RWPE2 (cell line): ENCODE measurements around the gene KLF6.

Experiments used
- ATAC-seq: fragments of 200-7000 bp; cut with Tn5 transposase; 3 replicates; pipeline ENCODE4 v1.9.1; 2021; ENCODE audit warnings: low read depth
- DNase-seq: peaks from one replicate; pipeline ENCODE4 v3.0.0-alpha.2; 2020; ENCODE audit warnings: low spot score
- H3K27ac ChIP-seq: fragments of 450-650 bp; 2 replicates; pipeline ENCODE4 v1.5.1; 2017; ENCODE audit warnings: mild to moderate bottlenecking; ENCODE audit not compliant: poor library complexity, severe bottlenecking
- H3K27me3 ChIP-seq: fragments of 250-450 bp; sonication (Bioruptor Pico); 2 replicates; pipeline ENCODE4 v1.5.1; 2021; ENCODE audit warnings: mild to moderate bottlenecking, moderate library complexity; ENCODE audit not compliant: insufficient read depth, poor library complexity, severe bottlenecking
- H3K36me3 ChIP-seq: fragments of 250-450 bp; sonication (Bioruptor Pico); 2 replicates; pipeline ENCODE4 v1.5.1; 2020; ENCODE audit warnings: low read depth, mild to moderate bottlenecking, moderate library complexity
- H3K4me1 ChIP-seq: fragments of 250-450 bp; sonication (Bioruptor Pico); 2 replicates; pipeline ENCODE4 v1.5.1; 2021; ENCODE audit warnings: mild to moderate bottlenecking, moderate library complexity; ENCODE audit not compliant: insufficient read depth, poor library complexity, severe bottlenecking
- H3K4me3 ChIP-seq: fragments of 250-450 bp; sonication (Bioruptor Pico); 2 replicates; pipeline ENCODE4 v1.5.1; 2021; ENCODE audit warnings: mild to moderate bottlenecking, moderate library complexity; ENCODE audit not compliant: severe bottlenecking
- H3K9me3 ChIP-seq: fragments of 250-450 bp; sonication (Bioruptor Pico); 2 replicates; pipeline ENCODE4 v1.5.1; 2021; ENCODE audit warnings: mild to moderate bottlenecking, moderate library complexity; ENCODE audit not compliant: severe bottlenecking
- CTCF ChIP-seq: fragments of 450-650 bp; IDR thresholded peaks from one replicate; pipeline ENCODE4 v1.5.1; 2017; ENCODE audit warnings: mild to moderate bottlenecking, moderate library complexity; ENCODE audit not compliant: poor library complexity, severe bottlenecking

Gene KLF6

GRCh38 chr10:3784510-3785250, at the start of gene KLF6:
TSS of gene KLF6 (minus strand) at chr10:3785209. CDS start at chr10:3785014, 195 bp downstream.
- no peak for TF ChIP-seq CTCF
- no peak for ATAC-seq
- H3K9me3 ChIP-seq: peaks cover 2% of the 10 kb centered on the region
- H3K4me1 ChIP-seq: peaks cover 22% of the 10 kb centered on the region
- H3K4me3 ChIP-seq: peak within 1 kb of the TSS; percentile 71
- peaks cover 52% of the 10 kb centered on the region for H3K36me3 ChIP-seq
- no peak for DNase-seq
- no peaks in the 10 kb centered on the region for H3K27me3 ChIP-seq
- peak within 1 kb of the TSS; percentile 99 for H3K27ac ChIP-seq

- Histone ChIP-seq H3K9me3 (no peaks in the 10 kb centered on the region), H3K27me3 (no peaks in the 10 kb centered on the region), H3K36me3 (no peaks in the 10 kb centered on the region), H3K4me1 (peaks cover 3% of the 10 kb centered on the region), H3K27ac (no peak overlapping the region), H3K4me3 (no peak overlapping the region)
- no peak for DNase-seq
- TF ChIP-seq CTCF: no peak
- no peak for ATAC-seq
Measured at GRCh38 chr10:3834404-3834803, 49.4 kb upstream of the KLF6 start.

GRCh38 chr10:3833046-3833445, 48.0 kb upstream of the KLF6 start:
- no peak for ATAC-seq
- Histone ChIP-seq H3K4me1 (peaks cover 12% of the 10 kb centered on the region), H3K27ac (no peak overlapping the region), H3K27me3 (no peaks in the 10 kb centered on the region), H3K36me3 (no peaks in the 10 kb centered on the region), H3K9me3 (no peaks in the 10 kb centered on the region), H3K4me3 (no peak overlapping the region)
- TF ChIP-seq CTCF: no peak
- no peak for DNase-seq

GRCh38 chr10:3832022-3832786, 47.2 kb upstream of the KLF6 start:
- H3K4me3 ChIP-seq: no peak overlapping the region
- ATAC-seq (no peak), DNase-seq (no peak)
- H3K9me3 ChIP-seq: no peaks in the 10 kb centered on the region
- no peaks in the 10 kb centered on the region for H3K36me3 ChIP-seq
- TF ChIP-seq CTCF: no peak
- H3K27me3 ChIP-seq: no peaks in the 10 kb centered on the region
- H3K4me1 ChIP-seq: peaks cover 12% of the 10 kb centered on the region
- H3K27ac ChIP-seq: no peak overlapping the region
